GM12864 (cell line): ENCODE measurements around the gene ARFGEF3.

ENCODE experiments used
- DNase-seq: peaks from one replicate; pipeline ENCODE4 v3.0.0-alpha.2; 2011; ENCODE audit warnings: low read depth
- H3K4me3 ChIP-seq: 2 replicates; pipeline ENCODE4 v1.5.1; 2011; ENCODE audit warnings: mild to moderate bottlenecking, low read depth, low read length, control low read depth
- CTCF ChIP-seq: IDR thresholded peaks from 2 replicates; pipeline ENCODE4 v1.5.1; 2011; ENCODE audit warnings: low read depth, mild to moderate bottlenecking, moderate library complexity, low read length, control low read depth, inconsistent platforms; ENCODE audit errors: missing control alignments

The ARFGEF3 gene

GRCh38 chr6:138119976-138120375 is 41.8 kb upstream of the ARFGEF3 start:
- TF ChIP-seq CTCF = no peak
- DNase-seq = no peak
- no peak overlapping the region for H3K4me3 ChIP-seq

- no peak for DNase-seq
- no peak overlapping the region for H3K4me3 ChIP-seq
- no peak for TF ChIP-seq CTCF
Observed at GRCh38 chr6:138124096-138124495, 37.6 kb upstream of the ARFGEF3 start.

GRCh38 chr6:138128096-138128495 is 33.6 kb upstream of the ARFGEF3 start:
- no peak for DNase-seq
- TF ChIP-seq CTCF = no peak
- no peak overlapping the region for H3K4me3 ChIP-seq

- no peak for TF ChIP-seq CTCF
- no peak overlapping the region for H3K4me3 ChIP-seq
- DNase-seq = no peak
Observed at GRCh38 chr6:138129190-138129589, 32.5 kb upstream of the ARFGEF3 start.

- no peak for TF ChIP-seq CTCF
Observed at GRCh38 chr6:138142806-138143205, 18.9 kb upstream of the ARFGEF3 start.

GRCh38 chr6:138145402-138145801 is 16.3 kb upstream of the ARFGEF3 start:
- no peak for TF ChIP-seq CTCF
- peak; percentile 21 for DNase-seq
- H3K4me3 ChIP-seq = no peak overlapping the region

More at GRCh38 chr6:138142806-138143205, 18.9 kb upstream of the ARFGEF3 start:
- no peak overlapping the region for H3K4me3 ChIP-seq
- no peak for DNase-seq

GRCh38 chr6:138146544-138146943 is 15.2 kb upstream of the ARFGEF3 start:
- H3K4me3 ChIP-seq = no peak overlapping the region
- DNase-seq = no peak

More at GRCh38 chr6:138146544-138146943, 15.2 kb upstream of the ARFGEF3 start:
- no peak for TF ChIP-seq CTCF
